GM19397 (cell line): ENCODE data around the gene ARL3.
A peak's percentile ranks its signal among the peaks of the same experiment; 100 is the strongest.

Experiments
- ATAC-seq: cut with Tn5 transposase; IDR thresholded peaks from one replicate; pipeline ENCODE4 v1.9.1; 2021; ENCODE audit warnings: mild to moderate bottlenecking, moderate library complexity; ENCODE audit not compliant: unreplicated experiment

ARL3 gene

DNA sequence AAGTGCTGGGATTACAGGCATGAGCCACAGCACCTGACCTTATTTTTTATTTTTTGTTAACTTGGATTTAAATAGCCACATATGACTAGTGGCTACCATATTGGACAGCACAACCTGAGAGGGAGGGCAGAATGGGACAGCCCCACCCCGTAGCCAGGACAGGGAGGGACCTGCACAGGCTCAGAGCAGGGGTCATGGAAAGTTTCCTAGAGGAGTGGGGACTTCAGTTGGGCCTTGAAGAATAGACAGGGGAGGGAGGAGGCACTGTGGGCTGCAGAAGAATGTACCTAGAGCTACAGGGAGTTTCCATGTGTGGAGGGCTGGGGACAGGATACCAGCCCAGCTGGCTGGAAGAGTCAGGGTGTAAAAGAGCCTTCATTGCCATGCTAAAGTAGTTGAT is 61.1 kb downstream of the ARL3 start:
- ATAC-seq: no peak

DNA sequence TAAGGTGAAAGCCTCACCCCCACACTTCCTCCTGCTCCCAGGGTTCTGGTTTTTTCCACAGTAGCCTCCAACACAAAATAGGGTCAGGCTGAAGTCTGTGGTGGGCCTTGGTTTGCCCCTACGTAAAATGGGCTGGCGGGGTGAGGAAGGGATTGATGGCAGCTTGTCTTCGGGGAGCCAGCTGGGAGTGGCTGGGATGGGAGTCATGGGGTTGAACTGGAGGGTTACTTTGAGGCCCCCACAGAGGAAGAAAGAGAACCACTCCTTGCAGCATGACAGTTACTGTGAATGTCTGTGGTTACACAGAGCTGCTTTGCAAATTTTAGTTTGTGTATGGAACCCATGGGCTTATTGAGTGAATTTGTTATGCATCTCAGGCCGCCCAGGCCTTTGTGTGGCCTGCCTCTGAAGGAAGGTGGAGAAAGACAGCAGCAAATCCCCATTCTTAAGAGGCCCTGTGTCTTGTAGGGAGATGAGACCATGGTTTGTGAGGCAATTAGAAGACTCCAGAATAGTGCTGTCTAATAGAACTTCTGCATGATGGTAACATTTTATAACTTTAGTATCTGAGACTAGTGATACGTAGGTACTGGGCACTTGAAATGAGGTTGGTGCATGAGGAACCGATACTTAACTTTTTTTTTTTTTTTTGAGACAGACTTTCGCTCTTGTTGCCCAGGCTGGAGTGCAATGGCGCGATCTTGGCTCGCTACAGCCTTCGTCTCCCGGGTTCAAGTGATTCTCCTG is 61.9 kb downstream of the ARL3 start:
- ATAC-seq: peak; percentile 32

- no peak for ATAC-seq
These were observed 62.6 kb downstream of the ARL3 start for GRCh38 chr10:102651455-102652169.

GRCh38 chr10:102650655-102651454 is 63.3 kb downstream of the ARL3 start:
- ATAC-seq: no peak

- no peak for ATAC-seq
These were observed 64.2 kb downstream of the ARL3 start for GRCh38 chr10:102649797-102650654.

GRCh38 chr10:102648889-102649796 is 65.1 kb downstream of the ARL3 start:
- ATAC-seq: no peak

DNA sequence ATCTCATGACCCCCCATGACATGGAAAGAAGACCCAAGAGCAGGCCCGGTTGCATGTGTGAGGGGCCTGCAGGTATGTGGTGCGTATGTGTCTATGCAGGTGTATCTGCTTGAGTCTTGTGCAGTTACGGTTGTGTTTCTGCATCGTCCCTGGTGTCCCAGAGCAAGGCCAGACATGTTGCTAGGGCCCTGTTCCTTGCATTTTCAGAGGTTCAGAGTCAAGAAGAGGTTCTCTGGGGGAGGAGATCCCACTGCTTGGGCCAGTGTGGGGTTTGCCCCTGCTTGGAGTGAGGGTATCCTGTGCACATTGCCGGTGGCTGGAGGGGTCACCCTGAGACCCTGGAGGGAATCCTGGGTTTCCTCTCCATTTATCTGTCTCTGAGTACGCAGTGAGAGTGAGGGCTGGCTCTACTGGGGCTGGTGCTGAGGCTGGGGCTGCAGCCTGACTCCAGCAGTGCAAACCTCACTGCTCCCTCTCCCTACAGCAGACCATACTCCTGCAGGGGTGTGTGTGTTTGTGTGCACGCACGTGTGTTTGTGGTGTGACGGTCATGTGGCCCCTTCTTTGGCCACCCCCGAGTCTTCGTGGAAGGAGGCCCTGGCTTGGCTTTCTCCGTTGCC is 65.8 kb downstream of the ARL3 start:
- ATAC-seq: no peak

DNA sequence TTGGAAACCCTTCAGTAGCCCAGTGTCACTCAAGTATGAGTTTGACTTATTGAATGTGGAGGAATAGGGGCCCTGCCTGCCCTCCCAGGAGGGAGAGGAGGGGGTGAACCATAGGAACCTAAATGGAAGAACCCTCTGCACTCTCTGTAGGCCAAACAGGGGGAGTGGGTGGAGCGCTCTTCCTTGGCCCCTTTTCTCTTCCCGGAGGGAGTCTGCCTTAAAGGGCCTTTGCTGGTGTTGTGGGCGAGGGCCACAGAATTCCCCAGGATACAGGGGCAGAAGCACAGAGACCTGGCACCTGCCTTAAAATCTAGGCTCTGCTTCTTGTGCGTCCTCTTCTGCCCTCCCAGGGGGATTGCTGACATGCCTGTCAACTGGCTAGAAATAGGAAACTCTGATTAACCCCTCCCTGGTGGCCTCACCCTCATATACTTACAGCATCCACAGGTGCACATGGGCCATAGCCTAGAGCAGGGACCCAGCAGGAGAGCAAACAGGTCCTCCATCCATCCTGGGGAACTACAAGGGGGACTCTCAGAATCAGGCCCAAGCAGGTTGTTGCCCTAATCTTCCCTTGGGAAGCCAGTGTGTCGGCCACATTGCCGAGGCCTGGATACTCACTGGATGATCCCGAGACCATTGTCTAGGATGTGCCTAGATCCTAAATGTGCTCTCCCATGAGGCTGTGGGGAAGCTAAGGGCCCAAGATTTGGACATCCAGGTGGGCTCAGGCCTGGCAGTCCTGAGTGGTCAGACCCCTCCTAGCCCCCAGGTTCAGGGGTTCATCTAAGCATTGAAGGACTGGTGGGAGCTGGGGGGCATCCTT is 66.5 kb downstream of the ARL3 start:
- ATAC-seq: no peak

DNA sequence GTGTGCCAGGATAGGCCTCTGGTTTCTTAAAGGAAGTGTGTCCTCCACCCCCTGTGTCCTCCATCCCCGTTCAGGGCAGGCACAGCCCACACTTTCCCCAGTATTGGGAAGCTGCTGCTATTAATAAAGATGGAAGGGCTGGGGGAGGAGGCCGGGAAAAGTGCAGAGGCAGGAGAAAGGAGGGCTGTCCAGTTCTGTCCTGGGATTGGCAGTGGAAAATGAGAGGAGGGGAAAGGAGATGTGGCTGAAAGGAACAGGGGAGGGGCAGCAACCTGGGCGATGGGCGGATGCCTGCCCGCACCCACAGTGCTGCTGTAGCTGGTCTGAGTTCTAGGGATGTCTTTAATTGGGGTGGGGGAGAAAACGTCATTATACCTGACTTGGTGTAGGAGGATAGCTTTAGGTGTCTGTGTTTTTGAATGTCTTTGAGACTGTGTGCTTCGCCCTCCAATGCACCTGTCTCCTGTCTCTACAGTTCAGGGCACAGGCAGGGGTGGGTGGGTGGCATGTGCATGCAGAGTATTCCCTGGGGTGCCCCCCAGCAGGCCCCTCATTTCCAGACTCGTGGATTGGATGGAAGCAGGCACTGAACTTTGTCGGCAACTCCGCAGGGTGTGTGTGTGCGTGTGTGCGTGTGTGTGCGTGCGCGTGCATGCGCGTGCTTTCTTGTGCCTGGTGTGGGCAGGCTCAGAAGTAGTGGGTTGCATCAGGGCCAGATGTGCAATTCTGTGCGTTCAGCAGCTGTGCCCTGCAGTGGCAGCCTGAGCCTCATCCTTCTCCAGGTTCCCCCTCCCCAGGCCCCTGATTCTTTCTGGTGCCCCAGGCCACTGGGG is 67.4 kb downstream of the ARL3 start:
- ATAC-seq: no peak

- no peak for ATAC-seq
These were observed 68.2 kb downstream of the ARL3 start for GRCh38 chr10:102645741-102646609.

DNA sequence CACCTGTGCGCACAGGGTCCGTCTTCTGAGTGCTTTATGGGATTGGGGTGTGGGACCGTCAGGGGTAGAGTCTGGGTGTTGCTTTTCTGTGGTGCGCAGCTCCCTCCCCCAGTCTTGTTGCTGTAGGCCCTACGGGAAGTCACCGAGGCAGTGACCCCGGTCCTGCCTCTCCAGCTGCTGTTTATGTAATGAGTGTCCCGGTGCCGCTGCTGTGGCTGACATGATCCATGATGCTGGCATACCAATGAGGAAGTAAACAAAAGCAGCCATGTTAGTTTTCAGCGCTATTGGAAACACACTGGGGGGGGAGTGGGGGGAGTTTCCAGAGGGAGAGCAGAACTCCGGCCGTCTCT is 68.8 kb downstream of the ARL3 start:
- no peak for ATAC-seq

GRCh38 chr10:102644646-102645387 is 69.4 kb downstream of the ARL3 start:
- peak; percentile 12 for ATAC-seq

DNA sequence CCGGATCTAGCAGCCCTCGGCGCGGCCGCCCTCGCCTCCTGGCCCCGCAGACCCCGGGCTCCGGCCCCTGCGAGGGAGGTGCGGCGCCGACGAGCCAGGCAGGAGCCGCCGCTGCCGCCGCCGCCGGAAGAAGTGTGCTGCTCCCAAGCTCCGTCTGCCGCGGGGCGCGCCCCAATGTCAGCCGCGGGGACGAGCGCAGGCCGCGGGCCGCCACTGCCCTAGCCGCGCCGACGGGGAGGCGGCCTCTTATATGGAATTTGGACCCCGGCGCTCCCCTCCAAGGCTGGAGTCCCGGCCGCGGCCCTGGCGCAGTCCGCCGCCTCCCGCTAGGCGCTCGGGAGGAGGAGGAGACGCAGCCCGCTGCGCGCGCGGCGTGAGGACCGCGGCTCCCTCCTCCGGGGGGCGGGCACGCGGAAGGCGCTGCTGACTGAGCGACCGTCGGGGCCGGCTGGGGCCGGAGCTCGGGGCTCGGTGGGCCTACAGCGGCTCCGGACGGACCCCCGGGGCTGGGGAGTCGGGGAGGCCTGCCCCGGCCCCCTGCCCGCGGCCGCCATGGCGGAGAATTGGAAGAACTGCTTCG is 70.0 kb downstream of the ARL3 start, which contains the start of gene TRIM8:
TSS of gene TRIM8 (plus strand) at position 414 of the 580 bp plus-strand sequence. CDS start at position 553, 139 bp downstream.
- peak; percentile 15 for ATAC-seq

GRCh38 chr10:102643336-102644065 is 70.7 kb downstream of the ARL3 start:
- peak; percentile 1 for ATAC-seq
